Measurements from ENCODE around the gene MARCHF2.

MARCHF2 gene

DNA sequence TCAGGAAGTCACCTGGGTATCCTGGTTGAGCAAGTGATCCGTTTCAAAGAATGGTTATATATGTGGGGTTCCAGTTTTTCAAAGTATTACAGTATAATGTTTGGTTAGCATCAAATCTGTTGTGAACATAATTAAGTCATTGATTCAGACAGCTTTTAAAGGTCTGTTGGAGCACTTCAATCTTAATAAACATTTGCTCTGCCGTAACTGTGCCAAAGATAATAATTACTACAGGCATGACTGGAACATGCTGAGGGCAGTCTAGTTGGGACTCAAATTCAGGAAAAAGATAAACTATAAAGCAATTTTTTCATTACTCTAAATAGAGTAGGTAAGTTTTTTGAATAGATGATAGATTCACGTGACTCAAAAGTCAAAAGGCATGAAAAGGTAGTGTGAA is 55.0 kb downstream of the MARCHF2 start:
- Mint-ChIP-seq H3K27me3 (no peaks in the 10 kb centered on the region), H3K36me3 (ENCODE audit: insufficient read depth) (peaks cover 97% of the 10 kb centered on the region), H3K4me1 (peaks cover 32% of the 10 kb centered on the region), H3K9me3 (no peaks in the 10 kb centered on the region), H3K4me3 (no peak overlapping the region), H3K27ac (ENCODE audit: low read depth) (no peak overlapping the region)
- DNase-seq (ENCODE audit: low spot score in 2 of 2) (no peak), ATAC-seq (replicated peaks; ENCODE audit: extremely low read depth, poor library complexity, severe bottlenecking) (no peak)

- H3K36me3 Mint-ChIP-seq (ENCODE audit: insufficient read depth), result peaks cover 95% of the 10 kb centered on the region
- ATAC-seq (replicated peaks; ENCODE audit: extremely low read depth, poor library complexity, severe bottlenecking), result no peak
- H3K4me3 Mint-ChIP-seq, result peak overlapping the region; percentile 16
Measured at GRCh38 chr19:8468761-8469373, 55.8 kb downstream of the MARCHF2 start.

DNA sequence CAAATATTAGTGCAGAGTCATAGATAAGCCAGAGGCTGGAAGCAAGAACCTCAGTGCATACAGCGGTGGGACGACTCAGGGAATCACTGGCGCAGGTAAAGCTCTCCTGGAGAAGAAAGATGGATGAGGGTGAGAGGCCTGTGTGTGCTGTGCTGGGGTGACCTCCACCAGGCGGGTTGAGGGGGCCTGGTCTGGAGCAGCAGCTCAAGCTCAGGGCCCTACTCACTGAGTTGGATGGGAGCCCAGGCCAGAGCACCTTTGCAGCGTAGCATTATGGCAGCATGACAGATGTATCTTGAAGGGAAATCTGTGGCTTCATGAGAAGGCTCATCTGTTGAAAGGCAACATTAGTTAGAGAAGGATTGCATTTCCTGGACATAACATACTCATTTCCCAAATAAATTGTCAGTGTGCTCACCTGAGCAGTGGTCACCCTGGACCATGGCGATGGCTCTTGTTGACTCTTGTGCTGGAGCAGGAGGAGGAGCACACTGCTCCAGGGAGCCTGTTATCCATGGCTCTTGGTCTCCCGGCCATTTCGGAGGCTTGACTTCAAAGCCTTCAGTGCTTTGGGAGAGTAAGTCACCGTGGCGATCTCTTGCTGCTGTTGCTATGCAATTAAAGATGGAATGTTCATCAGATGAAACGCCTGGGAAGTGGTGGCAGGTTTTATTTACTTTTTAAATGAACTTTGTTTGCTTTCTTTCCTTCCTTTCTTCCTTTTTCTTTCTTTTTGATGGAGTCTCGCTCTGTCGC is 56.7 kb downstream of the MARCHF2 start:
- Mint-ChIP-seq H3K27ac (ENCODE audit: low read depth) (no peak overlapping the region), H3K9me3 (no peaks in the 10 kb centered on the region), H3K4me3 (peak overlapping the region; percentile 16), H3K27me3 (no peaks in the 10 kb centered on the region), H3K36me3 (ENCODE audit: insufficient read depth) (peaks cover 93% of the 10 kb centered on the region), H3K4me1 (peaks cover 24% of the 10 kb centered on the region)
- no peak for DNase-seq (ENCODE audit: low spot score in 2 of 2)
- no peak for ATAC-seq (replicated peaks; ENCODE audit: extremely low read depth, poor library complexity, severe bottlenecking)

More at GRCh38 chr19:8468761-8469373, 55.8 kb downstream of the MARCHF2 start:
- no peaks in the 10 kb centered on the region for H3K9me3 Mint-ChIP-seq
- peaks cover 26% of the 10 kb centered on the region for H3K4me1 Mint-ChIP-seq
- no peak for DNase-seq (ENCODE audit: low spot score in 2 of 2)
- H3K27me3 Mint-ChIP-seq, result no peaks in the 10 kb centered on the region
- H3K27ac Mint-ChIP-seq (ENCODE audit: low read depth), result peak overlapping the region; percentile 20

GRCh38 chr19:8473648-8474476 is 60.8 kb downstream of the MARCHF2 start:
- H3K36me3 Mint-ChIP-seq (ENCODE audit: insufficient read depth), result peaks cover 83% of the 10 kb centered on the region

DNA sequence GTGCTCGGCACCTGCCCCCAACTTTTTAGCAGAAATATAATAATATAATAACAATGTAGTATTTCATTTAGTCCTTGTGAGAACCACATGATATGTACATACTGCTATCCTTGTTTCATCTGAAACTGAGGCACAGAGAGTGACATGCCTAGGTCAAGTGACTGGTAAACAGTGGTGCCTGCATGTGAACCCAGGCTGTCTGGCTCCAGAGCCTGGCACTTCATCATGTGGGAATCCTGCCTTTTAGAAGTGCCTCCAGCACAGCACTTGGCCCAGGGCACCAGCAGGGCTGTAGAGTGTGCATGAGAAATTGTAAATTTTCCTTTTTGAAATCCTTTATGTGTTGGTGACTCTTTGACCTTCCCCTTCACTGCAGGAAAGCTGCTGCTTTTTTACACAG is 61.9 kb downstream of the MARCHF2 start:
- H3K4me3 Mint-ChIP-seq, result no peak overlapping the region
- DNase-seq (ENCODE audit: low spot score in 2 of 2), result no peak

More at GRCh38 chr19:8473648-8474476, 60.8 kb downstream of the MARCHF2 start:
- DNase-seq (ENCODE audit: low spot score in 2 of 2) (no peak), ATAC-seq (replicated peaks; ENCODE audit: extremely low read depth, poor library complexity, severe bottlenecking) (no peak)
- H3K27ac Mint-ChIP-seq (ENCODE audit: low read depth), result no peak overlapping the region
- H3K4me1 Mint-ChIP-seq, result peaks cover 32% of the 10 kb centered on the region
- no peak overlapping the region for H3K4me3 Mint-ChIP-seq
- no peaks in the 10 kb centered on the region for H3K27me3 Mint-ChIP-seq
- no peaks in the 10 kb centered on the region for H3K9me3 Mint-ChIP-seq

GRCh38 chr19:8476524-8476923 is 63.4 kb downstream of the MARCHF2 start:
- no peak for ATAC-seq (replicated peaks; ENCODE audit: extremely low read depth, poor library complexity, severe bottlenecking)
- no peak for DNase-seq (ENCODE audit: low spot score in 2 of 2)
- Mint-ChIP-seq H3K4me1 (peaks cover 35% of the 10 kb centered on the region), H3K9me3 (no peaks in the 10 kb centered on the region), H3K4me3 (no peak overlapping the region), H3K36me3 (ENCODE audit: insufficient read depth) (peaks cover 74% of the 10 kb centered on the region), H3K27ac (ENCODE audit: low read depth) (no peak overlapping the region), H3K27me3 (no peaks in the 10 kb centered on the region)

More for the DNA sequence above, 61.9 kb downstream of the MARCHF2 start:
- peaks cover 79% of the 10 kb centered on the region for H3K36me3 Mint-ChIP-seq (ENCODE audit: insufficient read depth)
- ATAC-seq (replicated peaks; ENCODE audit: extremely low read depth, poor library complexity, severe bottlenecking), result no peak
- H3K9me3 Mint-ChIP-seq, result no peaks in the 10 kb centered on the region
- H3K4me1 Mint-ChIP-seq, result peaks cover 24% of the 10 kb centered on the region
- H3K27me3 Mint-ChIP-seq, result no peaks in the 10 kb centered on the region
- no peak overlapping the region for H3K27ac Mint-ChIP-seq (ENCODE audit: low read depth)

- Mint-ChIP-seq H3K27me3 (no peaks in the 10 kb centered on the region), H3K4me3 (peak overlapping the region; percentile 35), H3K27ac (ENCODE audit: low read depth) (peak overlapping the region; percentile 19), H3K4me1 (peaks cover 46% of the 10 kb centered on the region), H3K9me3 (no peaks in the 10 kb centered on the region), H3K36me3 (ENCODE audit: insufficient read depth) (peaks cover 74% of the 10 kb centered on the region)
- DNase-seq (ENCODE audit: low spot score in 2 of 2), result no peak
- peak; percentile 43 for ATAC-seq (replicated peaks; ENCODE audit: extremely low read depth, poor library complexity, severe bottlenecking)
Measured at GRCh38 chr19:8477889-8478288, 64.8 kb downstream of the MARCHF2 start.

GRCh38 chr19:8478598-8478997 is 65.5 kb downstream of the MARCHF2 start:
- ATAC-seq (replicated peaks; ENCODE audit: extremely low read depth, poor library complexity, severe bottlenecking), result no peak
- Mint-ChIP-seq H3K36me3 (ENCODE audit: insufficient read depth) (peaks cover 76% of the 10 kb centered on the region), H3K27me3 (no peaks in the 10 kb centered on the region), H3K27ac (ENCODE audit: low read depth) (peak overlapping the region; percentile 19), H3K4me3 (peak overlapping the region; percentile 35), H3K4me1 (peaks cover 51% of the 10 kb centered on the region), H3K9me3 (no peaks in the 10 kb centered on the region)
- no peak for DNase-seq (ENCODE audit: low spot score in 2 of 2)

- Mint-ChIP-seq H3K4me1 (peaks cover 49% of the 10 kb centered on the region), H3K36me3 (ENCODE audit: insufficient read depth) (peaks cover 76% of the 10 kb centered on the region), H3K9me3 (no peaks in the 10 kb centered on the region), H3K4me3 (peak overlapping the region; percentile 36), H3K27me3 (no peaks in the 10 kb centered on the region), H3K27ac (ENCODE audit: low read depth) (peak overlapping the region; percentile 67)
- ATAC-seq (replicated peaks; ENCODE audit: extremely low read depth, poor library complexity, severe bottlenecking), result no peak
- DNase-seq (ENCODE audit: low spot score in 2 of 2), result no peak
Measured at GRCh38 chr19:8481201-8481600, 68.1 kb downstream of the MARCHF2 start.

DNA sequence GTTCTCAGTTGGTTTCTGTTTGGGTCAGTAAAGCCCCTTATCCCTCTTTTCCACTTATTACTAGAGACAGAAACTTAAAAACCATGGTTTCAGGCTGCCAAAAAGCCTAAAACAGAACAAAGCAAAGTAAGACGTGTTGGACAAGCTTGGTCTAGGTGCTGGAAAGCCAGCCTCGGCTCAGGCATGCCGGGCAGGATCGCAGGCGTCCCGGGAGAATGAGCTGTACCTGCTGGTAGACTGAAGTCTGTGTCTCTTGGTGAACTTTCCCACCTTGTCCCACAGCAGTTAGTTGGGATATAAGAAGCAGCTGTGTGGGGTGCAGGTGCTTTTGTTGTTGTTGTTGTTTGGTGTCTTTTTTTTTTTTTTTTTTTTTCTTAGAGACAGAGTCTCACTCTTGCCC is 68.5 kb downstream of the MARCHF2 start:
- Mint-ChIP-seq H3K9me3 (no peaks in the 10 kb centered on the region), H3K36me3 (ENCODE audit: insufficient read depth) (peaks cover 76% of the 10 kb centered on the region), H3K27ac (ENCODE audit: low read depth) (peak overlapping the region; percentile 67), H3K4me3 (no peak overlapping the region), H3K27me3 (no peaks in the 10 kb centered on the region), H3K4me1 (peaks cover 50% of the 10 kb centered on the region)
- DNase-seq (ENCODE audit: low spot score in 2 of 2), result no peak
- no peak for ATAC-seq (replicated peaks; ENCODE audit: extremely low read depth, poor library complexity, severe bottlenecking)

GRCh38 chr19:8482696-8483095 is 69.6 kb downstream of the MARCHF2 start:
- H3K9me3 Mint-ChIP-seq, result no peaks in the 10 kb centered on the region
- H3K27me3 Mint-ChIP-seq, result no peaks in the 10 kb centered on the region
- DNase-seq (ENCODE audit: low spot score in 2 of 2), result no peak
- no peak overlapping the region for H3K4me3 Mint-ChIP-seq
- no peak for ATAC-seq (replicated peaks; ENCODE audit: extremely low read depth, poor library complexity, severe bottlenecking)
- H3K36me3 Mint-ChIP-seq (ENCODE audit: insufficient read depth), result peaks cover 82% of the 10 kb centered on the region
- peaks cover 57% of the 10 kb centered on the region for H3K4me1 Mint-ChIP-seq
- no peak overlapping the region for H3K27ac Mint-ChIP-seq (ENCODE audit: low read depth)

- Mint-ChIP-seq H3K27ac (ENCODE audit: low read depth) (no peak overlapping the region), H3K36me3 (ENCODE audit: insufficient read depth) (peaks cover 81% of the 10 kb centered on the region), H3K9me3 (no peaks in the 10 kb centered on the region), H3K27me3 (no peaks in the 10 kb centered on the region), H3K4me3 (no peak overlapping the region), H3K4me1 (peaks cover 57% of the 10 kb centered on the region)
- no peak for ATAC-seq (replicated peaks; ENCODE audit: extremely low read depth, poor library complexity, severe bottlenecking)
- DNase-seq (ENCODE audit: low spot score in 2 of 2), result no peak
Measured at GRCh38 chr19:8483165-8483564, 70.1 kb downstream of the MARCHF2 start.

Measured in central memory CD8-positive, alpha-beta T cell (primary cell).